Astrocyte of the spinal cord (primary cell): ENCODE data around the gene BLOC1S5.

ENCODE experiments used
- DNase-seq: peaks from one replicate; pipeline ENCODE4 v3.0.0; 2011; ENCODE audit warnings: low read depth, low spot score
- H3K4me3 ChIP-seq: 2 replicates; pipeline ENCODE4 v1.5.1; 2011; ENCODE audit warnings: low read depth, mild to moderate bottlenecking, low read length, moderate library complexity
- CTCF ChIP-seq: IDR thresholded peaks from 2 replicates; pipeline ENCODE4 v1.5.1; 2012; ENCODE audit warnings: low read depth, mild to moderate bottlenecking, low read length, inconsistent platforms
- in situ Hi-C: cut with HindIII; loops from 2 replicates; pipeline ENCODE4 v1.10.0; 2017; ENCODE audit warnings: low sequenced_read_pairs

The BLOC1S5 gene

GRCh38 chr6:8000188-8000596, 64.0 kb downstream of the BLOC1S5 start:
- in situ Hi-C loops: no loop called here
- no peak overlapping the region for H3K4me3 ChIP-seq
- no peak for DNase-seq
- TF ChIP-seq CTCF: no peak

GRCh38 chr6:7999201-7999600, 65.0 kb downstream of the BLOC1S5 start:
- in situ Hi-C loops: no loop called here

GRCh38 chr6:7998103-7998725, 66.0 kb downstream of the BLOC1S5 start:
- no peak for TF ChIP-seq CTCF
- H3K4me3 ChIP-seq: no peak overlapping the region
- in situ Hi-C loops: no loop called here
- peak; percentile 40 for DNase-seq

More at GRCh38 chr6:7999201-7999600, 65.0 kb downstream of the BLOC1S5 start:
- no peak overlapping the region for H3K4me3 ChIP-seq
- no peak for TF ChIP-seq CTCF
- DNase-seq: no peak

GRCh38 chr6:7997286-7997685, 66.9 kb downstream of the BLOC1S5 start:
- no peak for DNase-seq
- TF ChIP-seq CTCF: no peak
- H3K4me3 ChIP-seq: no peak overlapping the region
- in situ Hi-C loops: no loop called here

- no peak for TF ChIP-seq CTCF
- in situ Hi-C loops: no loop called here
- H3K4me3 ChIP-seq: no peak overlapping the region
- DNase-seq: peak; percentile 77
Measured at GRCh38 chr6:7996538-7997111, 67.6 kb downstream of the BLOC1S5 start.

GRCh38 chr6:7993952-7994351, 70.2 kb downstream of the BLOC1S5 start:
- in situ Hi-C loops: no loop called here
- TF ChIP-seq CTCF: no peak
- no peak for DNase-seq
- no peak overlapping the region for H3K4me3 ChIP-seq
